Endodermal cell (in vitro differentiated cells): ENCODE data around the gene RPRD2. TPM values are rescaled to one million over a fixed set of nuclear protein-coding genes. Genes with fewer than 3 reads are reported as not detected.

Experiments
- DNase-seq: peaks from one replicate; pipeline ENCODE4 v3.0.0-alpha.2; 2017
- H3K27ac ChIP-seq: 2 replicates; pipeline ENCODE4 v1.5.1; 2013; ENCODE audit warnings: mild to moderate bottlenecking, low read depth, low read length, moderate library complexity
- H3K27me3 ChIP-seq: 2 replicates; pipeline ENCODE4 v1.6.1; 2013; ENCODE audit warnings: mild to moderate bottlenecking, low read length, moderate library complexity; ENCODE audit not compliant: insufficient read depth, control insufficient read depth, poor library complexity, severe bottlenecking
- H3K36me3 ChIP-seq: 2 replicates; pipeline ENCODE4 v1.7.0; 2013; ENCODE audit warnings: mild to moderate bottlenecking, low read length, moderate library complexity; ENCODE audit not compliant: control insufficient read depth, insufficient read depth
- H3K4me1 ChIP-seq: one replicate; pipeline ENCODE4 v1.7.0; 2013; ENCODE audit warnings: low read length; ENCODE audit not compliant: control insufficient read depth, insufficient read depth
- H3K4me3 ChIP-seq: 2 replicates; pipeline ENCODE4 v1.5.1; 2013; ENCODE audit warnings: mild to moderate bottlenecking, low read length, moderate library complexity
- H3K9ac ChIP-seq: 2 replicates; pipeline ENCODE4 v1.6.1; 2013; ENCODE audit warnings: mild to moderate bottlenecking, low read length, moderate library complexity; ENCODE audit not compliant: poor library complexity, severe bottlenecking; ENCODE audit errors: extremely low read depth
- H3K9me3 ChIP-seq: 2 replicates; pipeline ENCODE4 v1.6.1; 2013; ENCODE audit warnings: mild to moderate bottlenecking, low read length, moderate library complexity; ENCODE audit not compliant: control insufficient read depth
- H3K27ac Mint-ChIP-seq: 2 replicates; pipeline ENCODE4 v1.8.0; 2020; ENCODE audit warnings: mixed read lengths
- H3K27me3 Mint-ChIP-seq: 2 replicates; pipeline ENCODE4 v1.8.0; 2021; ENCODE audit warnings: mild to moderate bottlenecking, mixed read lengths; ENCODE audit not compliant: insufficient read depth
- H3K36me3 Mint-ChIP-seq: 2 replicates; pipeline ENCODE4 v1.8.0; 2020; ENCODE audit warnings: low read depth, mixed read lengths
- H3K4me1 Mint-ChIP-seq: 2 replicates; pipeline ENCODE4 v1.8.0; 2020; ENCODE audit warnings: mixed read lengths
- H3K4me3 Mint-ChIP-seq: 2 replicates; pipeline ENCODE4 v1.8.0; 2020; ENCODE audit warnings: mild to moderate bottlenecking, moderate library complexity, mixed read lengths
- H3K9me3 Mint-ChIP-seq: 2 replicates; pipeline ENCODE4 v1.8.0; 2020; ENCODE audit warnings: mild to moderate bottlenecking, mixed read lengths
- CTCF ChIP-seq: fragments of 200-600 bp; sonication (generic); conservative IDR thresholded peaks from 2 replicates; pipeline ENCODE4 v1.5.0; 2021; ENCODE audit warnings: antibody characterized with exemption, mild to moderate bottlenecking
- WGBS, 2 experiments: methylation state at CpG; one replicate each; pipeline versions ENCODE4 v1.1.5 to v1.1.7; 2013; ENCODE audit warnings: missing lambda C conversion rate in 2 of 2, mixed read lengths in 1 of 2; ENCODE audit not compliant: insufficient coverage in 1 of 2, insufficient read length in 1 of 2; 5-methylcytosine and 5-hydroxymethylcytosine counted together
- total RNA-seq, 2 donors: library from RNA; stranded (reverse); fragmentation: NEBNext Ultra II Directional in 1 of 2; extraction: Animal tissue kit (Norgen Biotek cat#: 25700) in 1 of 2; gene quantifications; 2 replicates in 1 of 2; 3 replicates in 1 of 2; pipeline ENCODE4 v1.2.1, GENCODE V29; 2021

The RPRD2 gene
- total RNA-seq, 2 donors from 2014 or later: 33.1 to 35.9 TPM

- Histone ChIP-seq H3K27me3 (no peaks in the 10 kb centered on the region), H3K4me1 (no peaks in the 10 kb centered on the region), H3K27ac (no peak overlapping the region), H3K36me3 (peaks cover 78% of the 10 kb centered on the region), H3K9me3 (no peaks in the 10 kb centered on the region), H3K9ac (no peak overlapping the region), H3K4me3 (no peak overlapping the region)
- Mint-ChIP-seq H3K27ac (peak overlapping the region; percentile 5), H3K4me3 (no peak overlapping the region), H3K27me3 (no peaks in the 10 kb centered on the region), H3K4me1 (no peaks in the 10 kb centered on the region), H3K36me3 (peaks cover 77% of the 10 kb centered on the region), H3K9me3 (no peaks in the 10 kb centered on the region)
- WGBS, 2 experiments: 88 to 100% methylated on average over 1 to 4 of the region's 4 CpGs
- TF ChIP-seq CTCF: no peak
- DNase-seq: no peak
Measured at GRCh38 chr1:150346316-150346715, 17.6 kb upstream of the RPRD2 start.

- WGBS, 2 experiments: 93 to 100% methylated on average over 2 to 4 of the region's 4 CpGs
- Mint-ChIP-seq H3K9me3 (no peaks in the 10 kb centered on the region), H3K4me3 (no peak overlapping the region), H3K36me3 (peaks cover 59% of the 10 kb centered on the region), H3K27me3 (no peaks in the 10 kb centered on the region), H3K4me1 (no peaks in the 10 kb centered on the region), H3K27ac (no peak overlapping the region)
- no peaks in the 10 kb centered on the region for H3K27me3 ChIP-seq
- H3K9me3 ChIP-seq: no peaks in the 10 kb centered on the region
- H3K4me1 ChIP-seq: no peaks in the 10 kb centered on the region
- TF ChIP-seq CTCF: no peak
- H3K27ac ChIP-seq: no peak overlapping the region
- no peak for DNase-seq
- H3K4me3 ChIP-seq: no peak overlapping the region
- peaks cover 55% of the 10 kb centered on the region for H3K36me3 ChIP-seq
- H3K9ac ChIP-seq: no peak overlapping the region
Measured at GRCh38 chr1:150352866-150353265, 11.1 kb upstream of the RPRD2 start.

GRCh38 chr1:150362721-150363425 lies 1.1 kb upstream of the RPRD2 start:
- peak overlapping the region; percentile 99 for H3K27ac Mint-ChIP-seq
- H3K9me3 Mint-ChIP-seq: no peaks in the 10 kb centered on the region
- peaks cover 20% of the 10 kb centered on the region for H3K4me1 Mint-ChIP-seq
- TF ChIP-seq CTCF: no peak
- H3K4me3 ChIP-seq: peak overlapping the region; percentile 99
- DNase-seq: no peak
- peaks cover 4% of the 10 kb centered on the region for H3K36me3 ChIP-seq
- H3K27me3 Mint-ChIP-seq: no peaks in the 10 kb centered on the region
- H3K9me3 ChIP-seq: no peaks in the 10 kb centered on the region
- WGBS, 2 experiments: 85 to 89% methylated on average over 14 to 22 of the region's 22 CpGs
- H3K4me1 ChIP-seq: peaks cover 2% of the 10 kb centered on the region
- H3K27ac ChIP-seq: peak overlapping the region; percentile 97
- H3K4me3 Mint-ChIP-seq: peak overlapping the region; percentile 99
- H3K9ac ChIP-seq: peak overlapping the region; percentile 77
- H3K36me3 Mint-ChIP-seq: peaks cover 12% of the 10 kb centered on the region
- no peaks in the 10 kb centered on the region for H3K27me3 ChIP-seq
